CD1c-positive myeloid dendritic cell (primary cell): ENCODE results near the gene ARL6IP4.

ENCODE experiments used
- DNase-seq: peaks from one replicate; pipeline ENCODE4 v3.0.0-alpha.2; 2016; ENCODE audit errors: extremely low spot score

Gene ARL6IP4

DNA sequence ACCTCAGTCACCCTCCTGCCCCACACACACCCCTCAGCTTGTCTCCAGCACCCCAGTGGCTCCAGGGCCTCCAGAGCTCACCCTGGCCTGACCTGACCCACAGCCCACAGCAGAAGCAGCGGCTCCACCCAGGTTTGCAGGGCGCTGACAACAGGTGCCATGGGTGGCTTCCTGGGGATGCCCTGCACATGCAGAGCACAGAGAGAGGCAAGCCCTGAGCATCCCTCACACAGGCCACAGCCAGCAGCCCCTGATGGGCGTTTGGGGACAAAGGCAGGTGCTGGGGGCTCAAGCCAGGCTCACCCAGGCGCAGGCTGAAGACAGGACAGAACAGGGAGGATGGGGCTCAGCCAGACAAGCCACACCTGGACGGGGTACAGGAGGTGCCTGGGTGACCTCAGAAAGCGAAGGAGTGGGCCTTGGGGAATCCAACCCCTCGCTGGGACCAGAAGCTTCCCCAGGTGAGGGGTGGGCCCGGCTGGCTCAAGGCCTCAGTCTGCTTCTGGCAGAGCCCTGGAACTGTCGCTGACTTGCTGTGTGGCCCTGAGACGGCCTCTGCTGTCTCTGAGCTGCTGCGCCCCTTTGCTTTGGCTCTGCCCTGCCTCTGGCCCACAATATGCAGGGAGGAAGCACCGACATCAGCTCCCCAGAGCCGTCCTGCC, 10.6 kb downstream of the ARL6IP4 start:
- DNase-seq = no peak

DNA sequence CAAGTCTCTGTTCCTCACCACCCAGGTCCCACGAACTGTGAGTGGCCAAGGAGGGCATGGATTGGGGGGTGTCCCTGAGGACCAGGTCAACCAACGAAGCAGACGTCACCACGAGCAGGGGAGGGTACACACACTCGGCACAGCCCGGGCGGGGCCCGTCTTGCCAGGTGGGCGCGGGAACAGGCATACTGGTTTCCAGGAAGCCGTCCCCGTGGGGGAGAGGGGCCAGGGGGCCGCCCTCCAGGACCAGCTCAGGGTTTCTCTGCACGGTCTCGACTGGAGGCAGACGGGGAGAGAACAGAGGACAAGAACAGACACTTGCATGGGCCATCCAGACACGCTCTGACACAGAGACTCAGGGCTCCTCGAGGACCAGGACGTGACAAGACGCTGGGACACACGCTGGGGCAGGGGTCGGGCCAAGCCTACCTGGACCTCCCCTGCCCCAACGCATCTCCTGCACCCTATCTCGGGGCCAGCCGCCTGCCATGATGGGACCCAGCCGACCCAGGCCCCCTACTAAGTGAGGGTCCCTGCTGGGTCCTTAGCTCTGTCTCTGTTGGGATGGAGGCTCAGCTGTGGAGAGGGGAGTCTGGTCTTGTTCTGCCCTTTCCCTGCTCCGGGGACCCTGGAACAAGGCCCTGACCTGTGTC, 11.3 kb downstream of the ARL6IP4 start:
- DNase-seq = no peak

DNA sequence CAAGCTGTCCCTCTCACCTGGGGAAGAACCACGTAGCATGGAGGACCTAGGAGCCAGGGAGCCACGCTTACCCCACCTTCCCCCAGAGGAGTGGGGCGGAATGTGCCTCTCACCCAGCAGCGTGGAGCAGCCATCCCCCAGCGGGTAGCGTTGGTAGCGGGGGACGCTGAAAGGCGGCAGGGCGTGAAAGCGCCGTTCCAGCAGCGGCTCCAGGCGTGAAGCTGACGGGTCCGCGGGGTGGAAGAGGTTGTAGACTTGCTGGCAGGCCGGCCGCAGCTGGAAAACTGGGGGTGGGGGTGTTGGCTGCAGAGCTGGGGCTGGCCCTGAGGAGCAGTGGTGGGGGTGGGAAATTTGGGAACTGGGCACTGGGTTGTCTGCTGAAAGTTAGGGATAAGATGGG, 11.9 kb downstream of the ARL6IP4 start:
- no peak for DNase-seq

DNA sequence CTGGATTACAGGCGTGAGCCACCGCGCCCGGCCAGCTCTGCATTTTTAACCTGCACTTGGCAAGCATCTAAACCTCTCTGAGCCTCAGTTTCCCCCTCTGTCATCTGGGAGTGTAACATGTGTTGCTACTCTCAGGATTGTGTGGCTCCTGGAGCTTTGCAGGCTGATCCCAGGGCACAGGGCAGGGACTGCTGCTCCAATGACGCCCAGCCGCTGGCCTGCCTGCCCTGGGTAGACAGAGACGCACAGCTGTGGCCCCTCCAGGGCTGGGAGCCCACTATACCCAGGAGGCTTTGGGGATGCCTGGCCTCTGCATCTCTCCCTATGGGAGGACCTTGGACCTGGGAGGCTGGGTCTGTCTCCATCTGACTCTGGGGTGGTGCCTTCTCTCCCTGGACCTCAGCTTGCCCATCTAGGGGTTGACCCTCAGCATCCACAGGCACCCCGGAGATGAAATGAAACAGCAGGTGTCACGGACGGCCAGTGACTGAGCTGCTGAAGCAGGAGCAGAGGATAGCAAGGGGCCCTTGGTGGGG, 13.7 kb downstream of the ARL6IP4 start:
- no peak for DNase-seq

DNA sequence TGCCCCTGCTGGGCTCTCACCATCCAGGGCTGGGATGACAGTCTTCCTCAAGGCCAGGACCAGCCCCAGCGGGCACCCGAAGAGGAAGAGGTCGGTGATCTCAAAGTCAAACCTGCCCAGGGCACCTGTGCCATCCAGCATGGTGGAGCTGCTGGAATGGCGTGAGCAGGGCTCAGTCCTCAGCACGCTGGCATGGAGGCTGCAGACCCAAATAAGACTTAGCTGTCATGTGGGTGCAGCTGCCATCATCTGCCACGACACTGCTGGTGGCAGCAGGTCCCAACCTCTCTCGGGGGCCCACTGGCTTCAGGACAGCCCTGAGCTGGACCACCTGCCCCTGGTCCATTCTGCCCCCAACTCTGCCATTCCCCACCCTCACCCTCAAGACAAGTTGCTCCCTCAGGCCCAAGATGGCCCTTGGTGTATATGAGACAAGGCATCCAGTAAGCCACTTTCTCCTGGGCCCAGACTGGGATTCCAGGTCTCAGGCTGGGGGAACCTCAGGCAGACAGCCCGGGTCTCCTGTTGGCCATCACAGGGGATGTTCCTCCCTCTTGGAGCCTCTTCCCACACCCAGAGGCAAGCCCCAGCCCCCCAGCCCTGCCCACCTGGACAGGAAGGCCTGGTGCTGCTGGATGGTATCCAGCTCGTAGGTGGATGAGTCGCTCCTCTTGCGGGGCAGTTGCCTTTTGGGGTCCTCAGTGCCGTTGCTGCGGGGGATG, 14.5 kb downstream of the ARL6IP4 start:
- no peak for DNase-seq

DNA sequence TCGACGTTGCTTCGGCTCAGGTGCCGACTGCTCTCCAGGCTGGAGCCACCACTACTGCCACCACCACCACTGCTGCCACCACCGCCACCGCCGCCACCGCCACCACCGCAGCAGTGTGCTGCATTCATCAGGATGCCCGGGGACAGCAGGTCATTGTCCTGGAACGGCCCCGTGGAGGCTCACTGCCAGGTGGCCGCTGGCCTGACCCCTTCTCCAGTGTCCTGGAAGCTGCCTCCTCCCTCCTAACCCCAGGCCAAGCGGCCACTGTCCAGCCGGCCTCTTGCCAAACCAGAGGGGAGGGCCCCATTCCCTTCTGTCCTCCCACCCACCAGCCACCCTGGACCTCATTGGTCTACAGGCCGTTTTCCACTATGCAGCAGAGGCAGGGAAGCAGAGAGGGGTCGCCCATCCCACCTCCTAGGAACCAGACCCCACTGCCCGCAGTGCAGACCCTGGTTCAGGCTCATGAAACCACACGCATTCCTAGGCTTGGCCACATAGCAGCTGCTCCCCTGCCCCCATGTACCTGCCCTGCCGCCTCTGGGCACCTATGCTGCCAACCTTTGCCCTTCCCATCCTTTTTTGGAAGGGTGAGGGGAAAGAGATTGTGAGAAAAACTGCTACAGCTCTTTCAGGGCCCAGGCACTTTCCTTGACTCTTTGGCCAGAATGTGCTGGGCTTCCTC, 15.2 kb downstream of the ARL6IP4 start:
- DNase-seq = no peak

DNA sequence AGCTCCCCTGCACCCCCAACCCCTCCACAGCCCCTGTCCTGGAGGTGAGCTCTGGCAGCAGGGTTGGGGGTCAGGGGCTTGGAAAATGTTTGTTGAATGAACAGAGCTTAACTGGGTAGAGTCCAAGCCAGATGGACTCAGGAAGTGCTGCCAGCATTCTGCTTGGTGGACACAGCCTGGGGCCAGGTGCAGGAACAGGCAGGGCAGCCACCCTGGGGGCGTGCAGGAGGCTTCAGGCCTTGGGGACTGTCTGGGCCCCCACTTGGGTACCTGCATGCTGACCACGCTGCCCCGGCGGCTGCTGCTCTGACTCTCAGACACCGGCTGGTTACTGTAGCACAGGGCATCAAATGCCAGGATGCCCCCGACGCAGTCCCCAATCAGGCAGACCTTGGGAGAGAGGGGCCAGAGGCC, 15.7 kb downstream of the ARL6IP4 start:
- DNase-seq = no peak

DNA sequence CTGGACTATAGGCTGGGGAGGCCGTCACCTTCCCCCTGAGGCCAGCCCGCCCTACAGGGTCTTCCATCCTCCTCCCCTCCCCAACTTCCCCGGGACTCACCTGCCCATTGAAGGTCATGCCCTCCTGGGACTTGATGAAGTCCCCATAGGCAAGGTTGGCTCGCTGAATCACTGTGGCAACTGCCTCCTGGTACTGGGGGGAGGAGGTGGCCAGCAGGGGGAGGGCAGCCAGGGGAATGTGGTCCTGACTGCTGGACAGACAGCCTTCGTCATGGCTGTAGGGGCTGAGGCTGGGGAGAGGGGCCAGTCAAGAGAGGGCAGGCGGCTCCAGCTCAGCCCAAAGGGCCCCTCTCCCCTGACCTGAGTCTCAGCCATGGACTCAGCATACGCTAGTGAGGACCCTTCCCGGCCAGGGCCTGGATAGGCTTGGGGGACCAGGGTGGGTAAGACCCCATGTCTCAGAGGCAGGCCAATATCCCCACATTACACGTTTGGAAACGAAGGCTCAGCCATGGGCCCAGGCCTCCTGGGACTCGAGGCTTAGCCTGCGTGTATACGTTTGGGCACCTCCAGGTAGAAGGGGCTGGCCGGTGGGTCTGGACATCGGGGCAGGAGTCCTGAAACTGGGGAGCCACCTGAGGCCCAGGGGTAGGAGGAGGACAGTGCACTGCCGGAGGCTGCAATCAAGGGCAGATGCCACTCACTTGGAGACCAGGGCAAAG, 16.3 kb downstream of the ARL6IP4 start:
- DNase-seq = no peak

DNA sequence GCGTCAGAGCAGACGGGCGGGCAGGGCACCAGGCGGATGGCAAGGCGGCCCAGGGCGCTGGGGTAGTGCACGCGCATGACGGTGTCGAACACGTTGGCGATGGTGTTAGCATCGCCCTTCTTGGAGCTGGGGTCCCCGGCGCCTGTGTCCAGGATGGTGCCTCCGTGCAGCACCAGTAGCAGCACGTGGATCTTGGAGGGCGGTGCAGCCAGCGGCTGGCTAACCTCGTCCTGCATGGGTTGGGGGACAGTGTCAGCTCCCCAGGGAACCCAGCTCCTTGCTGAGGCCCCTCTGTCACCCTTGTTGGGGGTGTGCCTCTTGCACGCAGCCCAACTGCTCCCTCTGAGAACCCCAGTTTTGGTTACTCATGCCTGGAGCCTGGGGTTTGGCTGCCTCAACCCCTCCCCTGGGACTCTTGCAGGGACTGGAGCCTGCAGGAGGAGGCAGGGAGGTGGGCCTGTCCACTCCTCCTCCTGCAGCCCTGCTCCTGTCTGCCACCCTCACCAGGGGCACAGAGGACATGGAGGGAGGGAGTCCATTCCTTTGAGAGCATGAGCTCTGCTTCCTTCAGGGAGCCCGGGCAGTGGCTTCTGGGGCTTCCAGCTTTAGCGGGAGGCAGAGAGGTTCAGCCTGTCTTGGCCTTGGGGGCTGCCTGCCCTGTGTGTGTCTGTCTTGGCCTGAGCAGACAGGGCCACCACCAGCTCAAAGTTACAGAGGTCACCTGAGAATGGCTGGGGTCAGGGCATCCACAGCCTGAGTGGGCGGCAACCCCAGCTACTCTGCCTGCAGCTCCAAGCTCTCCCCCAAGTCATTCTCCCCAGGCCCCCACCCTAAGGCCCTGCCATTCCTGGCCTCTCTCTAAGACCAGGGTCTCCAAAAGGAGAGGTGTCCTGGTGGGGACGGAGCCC, 17.1 kb downstream of the ARL6IP4 start:
- no peak for DNase-seq

DNA sequence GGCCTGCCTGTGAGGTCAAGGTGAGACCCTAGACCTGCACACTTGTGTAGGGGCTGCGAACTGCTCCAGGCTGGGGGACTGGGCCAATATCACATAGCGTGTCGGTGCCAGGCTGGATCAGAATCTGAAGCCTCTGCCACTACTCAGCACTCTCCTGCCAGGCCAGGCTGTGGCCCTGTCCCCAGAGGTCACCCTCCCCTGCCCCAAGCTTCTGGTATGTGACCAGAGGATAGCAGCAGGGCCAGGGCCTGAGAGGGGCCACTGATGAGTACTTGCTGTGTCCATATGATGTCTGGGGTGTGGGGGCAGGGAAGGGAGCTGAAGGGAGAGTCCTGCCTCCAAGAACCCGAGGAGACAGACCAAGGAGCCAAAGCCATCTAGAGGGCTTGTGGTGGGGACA, 17.8 kb downstream of the ARL6IP4 start:
- DNase-seq = no peak

DNA sequence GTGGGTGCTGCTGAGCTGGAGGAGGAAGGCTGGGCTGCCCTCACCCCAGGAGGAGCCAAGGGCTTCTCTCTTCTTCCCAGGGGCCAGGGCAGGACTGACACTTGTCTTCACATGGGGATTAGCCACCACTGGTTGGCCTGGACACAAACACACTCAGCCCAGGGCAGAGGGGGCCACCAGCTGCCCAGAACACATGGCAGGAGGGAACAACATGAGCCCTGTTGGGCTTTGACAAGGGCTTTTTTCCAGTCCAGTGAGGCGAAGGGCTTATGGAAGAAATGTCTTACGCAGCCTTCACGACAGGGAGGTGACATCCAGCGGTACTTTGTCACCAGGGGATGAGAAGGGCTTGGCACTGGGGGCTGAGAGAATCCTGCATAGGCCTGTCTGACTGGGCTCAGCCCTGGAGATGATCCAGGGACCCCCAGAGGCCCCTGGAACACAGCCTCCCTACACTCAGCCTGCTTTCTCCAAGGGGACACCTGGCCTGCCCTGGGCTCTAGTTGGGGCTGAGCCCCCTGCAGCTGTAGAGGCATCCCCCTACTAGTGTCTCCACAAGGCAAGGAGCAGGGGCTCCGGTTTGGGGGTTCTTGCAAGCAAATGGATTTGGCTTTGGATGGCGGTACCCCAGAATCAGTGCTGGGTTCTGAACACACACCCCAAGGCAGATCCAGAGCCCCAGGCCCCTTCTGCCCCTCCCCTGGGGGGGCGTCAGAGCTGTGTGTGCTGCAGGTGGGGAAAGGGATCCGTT, 18.9 kb downstream of the ARL6IP4 start:
- no peak for DNase-seq

DNA sequence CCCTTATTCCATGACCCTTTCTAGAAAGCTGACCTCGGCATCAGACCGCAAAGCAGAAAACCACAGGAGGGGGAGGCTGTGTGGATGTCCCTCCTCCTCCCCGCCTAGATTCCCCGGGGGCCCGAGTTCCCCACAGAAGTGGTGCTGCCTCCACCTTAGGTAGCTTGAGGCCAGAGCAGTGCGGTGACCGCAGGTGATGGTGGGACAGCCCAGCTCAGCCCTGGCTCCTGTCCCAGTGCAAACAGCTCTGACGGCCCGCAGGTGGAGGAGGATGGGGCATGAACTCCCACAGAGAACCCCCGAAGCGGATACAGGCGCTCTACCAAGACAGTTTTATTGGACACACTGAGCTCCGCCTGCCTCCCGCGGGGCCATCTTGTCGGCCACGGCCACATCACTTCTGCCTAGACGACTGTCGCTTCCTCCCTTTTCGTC, 19.5 kb downstream of the ARL6IP4 start:
- DNase-seq = no peak

DNA sequence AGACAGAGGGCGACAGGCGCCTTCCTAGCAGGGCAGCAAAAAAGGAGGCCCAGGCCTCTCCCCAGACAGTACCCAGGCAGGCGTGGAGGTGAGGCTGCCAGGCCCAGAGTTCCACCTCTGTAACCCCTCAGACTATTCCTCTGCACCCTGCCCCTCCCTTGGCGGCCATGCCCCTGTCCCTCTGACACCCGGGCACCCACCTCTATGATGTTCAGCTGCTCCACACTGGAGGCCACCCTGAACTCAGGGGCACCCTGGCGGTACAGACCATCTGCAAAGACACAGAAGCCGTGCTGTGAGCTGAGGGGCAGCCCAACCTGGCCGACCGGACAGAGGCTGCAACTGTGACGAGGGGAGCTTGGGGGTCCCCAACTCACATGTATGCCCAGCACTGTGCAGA, 20.1 kb downstream of the ARL6IP4 start:
- no peak for DNase-seq

DNA sequence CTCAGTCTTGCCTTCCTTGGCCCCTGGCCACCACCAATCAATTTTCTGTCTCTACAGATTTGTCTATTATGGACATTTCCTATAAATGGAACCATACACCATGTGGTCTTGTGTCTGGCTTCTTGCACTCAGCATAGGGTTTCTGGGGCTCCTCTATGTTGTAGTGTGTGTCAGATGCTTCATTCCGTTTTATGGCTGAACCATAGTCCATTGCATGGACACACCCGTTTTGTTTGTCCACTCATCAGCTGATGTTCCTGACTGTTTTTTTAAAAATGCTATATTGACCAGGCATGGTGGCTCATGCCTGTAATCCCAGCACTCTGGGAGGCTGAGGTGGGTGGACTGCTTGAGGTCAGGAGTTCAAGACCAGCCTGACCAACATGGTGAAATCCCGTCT, 21.0 kb downstream of the ARL6IP4 start:
- no peak for DNase-seq

DNA sequence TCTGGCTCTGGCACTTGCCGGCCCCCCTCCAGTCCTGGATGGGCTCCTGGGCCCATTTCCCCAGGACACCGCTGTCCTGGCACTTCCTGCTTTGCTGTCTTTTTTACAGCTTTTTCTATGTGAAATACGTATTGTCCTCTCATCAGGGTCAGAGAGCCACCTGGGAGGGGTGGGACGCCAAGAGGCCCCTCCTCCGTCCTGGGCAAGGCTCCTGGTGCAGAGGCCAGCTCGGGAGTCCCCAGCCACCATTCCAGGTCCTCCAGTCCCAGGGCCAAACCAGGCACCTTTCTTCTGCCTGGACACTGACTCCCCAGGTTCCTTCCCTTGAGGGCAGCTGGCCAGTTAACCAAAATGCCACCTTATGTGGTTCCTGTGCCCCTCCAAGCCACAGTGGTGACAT, 22.8 kb downstream of the ARL6IP4 start:
- DNase-seq = no peak

DNA sequence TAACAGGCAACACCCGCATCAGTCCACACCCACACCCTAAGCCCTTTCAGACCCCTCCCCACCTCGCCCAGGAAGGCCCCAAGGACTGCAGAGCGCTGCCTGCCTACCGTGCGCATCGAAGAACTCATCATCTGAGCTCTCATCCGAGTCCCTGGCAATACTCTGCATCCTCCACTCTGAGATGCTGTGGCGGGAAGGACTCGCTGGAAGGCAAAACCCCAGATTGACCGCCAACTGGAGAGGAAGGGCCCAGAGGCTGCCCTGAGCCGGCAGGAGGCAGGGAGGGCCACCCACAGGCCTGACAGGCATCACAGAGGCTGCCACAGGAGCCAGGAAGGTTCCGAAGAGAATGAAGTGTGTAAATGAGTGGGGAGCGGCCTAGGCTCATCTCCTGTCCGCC, 23.8 kb downstream of the ARL6IP4 start:
- DNase-seq = no peak

DNA sequence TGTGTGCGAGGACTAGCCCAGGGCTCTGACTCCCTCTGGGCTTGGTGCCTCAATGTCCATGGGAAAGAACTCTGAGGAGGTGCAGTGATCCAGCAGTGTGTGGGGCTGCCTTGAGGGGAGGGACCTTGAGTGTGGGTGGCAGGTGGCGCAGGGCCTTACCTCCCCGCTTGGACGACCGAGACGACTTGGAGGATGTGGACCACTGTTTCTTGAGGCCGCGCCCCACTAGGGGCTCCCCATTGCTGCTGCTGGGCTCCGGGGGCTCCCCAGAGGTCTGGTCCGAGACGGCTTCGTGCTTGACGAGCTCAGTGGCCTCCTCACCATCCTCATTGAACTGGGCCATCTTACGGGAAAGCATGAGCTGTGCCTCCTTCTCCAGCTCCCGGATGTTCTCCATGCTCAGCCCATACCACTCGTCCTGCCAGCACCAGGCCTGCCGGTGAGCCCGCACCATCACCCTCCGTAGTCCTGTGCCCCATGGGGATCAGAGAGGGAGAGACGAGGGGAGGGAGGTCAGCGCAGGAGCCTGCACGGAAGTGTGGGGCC, 24.7 kb downstream of the ARL6IP4 start:
- no peak for DNase-seq

DNA sequence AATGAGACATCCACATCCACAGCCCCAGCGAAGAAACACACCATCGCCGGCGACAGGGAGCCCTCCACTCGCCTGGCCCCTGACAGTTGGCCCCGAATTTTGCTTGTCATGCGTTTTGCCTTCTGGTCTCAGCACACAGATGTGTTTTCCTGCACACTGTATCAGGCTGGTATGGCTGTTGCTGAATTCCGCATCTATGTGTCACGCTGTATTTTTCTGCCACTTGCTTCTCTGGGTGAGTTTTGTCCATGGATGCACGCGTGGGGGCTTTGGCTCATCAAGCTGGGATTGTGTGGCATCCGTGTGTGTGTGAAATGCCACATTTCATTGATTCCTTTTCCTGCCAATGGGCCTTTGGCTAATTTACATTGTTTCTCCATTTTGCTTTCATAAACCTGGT, 26.5 kb downstream of the ARL6IP4 start:
- DNase-seq = no peak

DNA sequence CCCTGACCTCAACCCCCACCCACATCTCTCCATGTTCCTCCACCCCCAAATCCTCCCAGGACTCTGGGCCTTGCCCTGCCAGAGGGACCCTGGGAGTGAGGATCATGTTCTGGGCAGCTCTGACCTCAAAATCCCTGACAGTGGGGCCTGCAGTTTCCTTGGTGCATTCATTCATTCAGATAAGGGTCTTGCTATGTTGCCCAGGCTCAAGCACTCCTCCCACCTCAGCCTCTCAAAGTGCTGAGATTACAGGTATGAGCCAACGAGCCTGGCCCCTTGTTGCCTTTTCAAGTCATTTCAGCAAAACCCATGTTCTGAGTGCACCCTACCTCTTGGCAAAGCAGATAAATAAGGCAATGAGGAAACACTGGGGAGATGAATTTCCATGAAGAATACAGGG, 29.6 kb downstream of the ARL6IP4 start:
- no peak for DNase-seq

DNA sequence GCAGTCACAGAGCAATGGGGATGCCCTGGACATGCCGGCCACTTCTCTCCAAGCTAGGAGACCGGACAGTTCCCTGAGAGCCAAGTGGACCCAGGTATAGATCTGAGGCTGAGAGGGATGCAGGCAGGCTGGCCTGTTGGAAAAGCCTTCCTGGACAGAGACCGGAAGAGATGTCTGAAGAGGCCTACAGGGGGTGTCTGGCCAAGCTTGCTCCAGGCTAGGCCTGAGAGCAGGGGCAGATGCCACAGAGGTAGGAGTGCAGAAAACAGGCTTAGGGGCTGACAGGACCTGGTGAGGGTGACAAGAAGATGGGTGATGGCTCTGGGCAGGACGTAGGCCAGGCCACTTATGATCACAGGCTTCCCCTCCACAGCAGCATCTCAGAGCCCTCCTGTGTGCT, 30.2 kb downstream of the ARL6IP4 start:
- DNase-seq = no peak
